RWPE2 (cell line): ENCODE results near the gene LAMTOR4.

Source experiments
- ATAC-seq: fragments of 200-7000 bp; cut with Tn5 transposase; 3 replicates; pipeline ENCODE4 v1.9.1; 2021; ENCODE audit warnings: low read depth
- DNase-seq: peaks from one replicate; pipeline ENCODE4 v3.0.0-alpha.2; 2020; ENCODE audit warnings: low spot score
- H3K27ac ChIP-seq: fragments of 450-650 bp; 2 replicates; pipeline ENCODE4 v1.5.1; 2017; ENCODE audit warnings: mild to moderate bottlenecking; ENCODE audit not compliant: poor library complexity, severe bottlenecking
- H3K27me3 ChIP-seq: fragments of 250-450 bp; sonication (Bioruptor Pico); 2 replicates; pipeline ENCODE4 v1.5.1; 2021; ENCODE audit warnings: mild to moderate bottlenecking, moderate library complexity; ENCODE audit not compliant: insufficient read depth, poor library complexity, severe bottlenecking
- H3K36me3 ChIP-seq: fragments of 250-450 bp; sonication (Bioruptor Pico); 2 replicates; pipeline ENCODE4 v1.5.1; 2020; ENCODE audit warnings: low read depth, mild to moderate bottlenecking, moderate library complexity
- H3K4me1 ChIP-seq: fragments of 250-450 bp; sonication (Bioruptor Pico); 2 replicates; pipeline ENCODE4 v1.5.1; 2021; ENCODE audit warnings: mild to moderate bottlenecking, moderate library complexity; ENCODE audit not compliant: insufficient read depth, poor library complexity, severe bottlenecking
- H3K4me3 ChIP-seq: fragments of 250-450 bp; sonication (Bioruptor Pico); 2 replicates; pipeline ENCODE4 v1.5.1; 2021; ENCODE audit warnings: mild to moderate bottlenecking, moderate library complexity; ENCODE audit not compliant: severe bottlenecking
- H3K9me3 ChIP-seq: fragments of 250-450 bp; sonication (Bioruptor Pico); 2 replicates; pipeline ENCODE4 v1.5.1; 2021; ENCODE audit warnings: mild to moderate bottlenecking, moderate library complexity; ENCODE audit not compliant: severe bottlenecking
- CTCF ChIP-seq: fragments of 450-650 bp; IDR thresholded peaks from one replicate; pipeline ENCODE4 v1.5.1; 2017; ENCODE audit warnings: mild to moderate bottlenecking, moderate library complexity; ENCODE audit not compliant: poor library complexity, severe bottlenecking

Gene LAMTOR4

GRCh38 chr7:100124301-100125230 is 24.2 kb upstream of the LAMTOR4 start:
- DNase-seq = no peak
- Histone ChIP-seq H3K4me3 (no peak overlapping the region), H3K27ac (no peak overlapping the region), H3K27me3 (no peaks in the 10 kb centered on the region), H3K36me3 (no peaks in the 10 kb centered on the region), H3K9me3 (no peaks in the 10 kb centered on the region), H3K4me1 (peaks cover 5% of the 10 kb centered on the region)
- no peak for TF ChIP-seq CTCF
- ATAC-seq = no peak

GRCh38 chr7:100126239-100126930 is 22.3 kb upstream of the LAMTOR4 start:
- H3K9me3 ChIP-seq = no peaks in the 10 kb centered on the region
- DNase-seq (no peak), ATAC-seq (no peak)
- TF ChIP-seq CTCF = no peak
- H3K27me3 ChIP-seq = no peaks in the 10 kb centered on the region
- peaks cover 5% of the 10 kb centered on the region for H3K4me1 ChIP-seq
- H3K27ac ChIP-seq = peak overlapping the region; percentile 89
- H3K4me3 ChIP-seq = peak overlapping the region; percentile 61
- H3K36me3 ChIP-seq = no peaks in the 10 kb centered on the region

GRCh38 chr7:100126931-100127865 is 21.5 kb upstream of the LAMTOR4 start, which contains the start of gene MBLAC1:
Gene MBLAC1 (plus strand): TSS chr7:100126967. CDS start chr7:100127396, 429 bp downstream.
- Histone ChIP-seq H3K4me3 (peak within 1 kb of the TSS; percentile 61), H3K4me1 (peaks cover 5% of the 10 kb centered on the region), H3K27ac (peak within 1 kb of the TSS; percentile 89), H3K36me3 (no peaks in the 10 kb centered on the region), H3K9me3 (no peaks in the 10 kb centered on the region), H3K27me3 (no peaks in the 10 kb centered on the region)
- ATAC-seq (peak; percentile 71), DNase-seq (peak; percentile 88)
- TF ChIP-seq CTCF = no peak

GRCh38 chr7:100127866-100128636 is 20.7 kb upstream of the LAMTOR4 start:
- H3K27ac ChIP-seq = peak overlapping the region; percentile 89
- peak overlapping the region; percentile 61 for H3K4me3 ChIP-seq
- ATAC-seq (peak; percentile 9; the same call in 1 of the 3 replicates), DNase-seq (no peak)
- TF ChIP-seq CTCF = no peak
- H3K4me1 ChIP-seq = peaks cover 5% of the 10 kb centered on the region
- no peaks in the 10 kb centered on the region for H3K27me3 ChIP-seq
- H3K9me3 ChIP-seq = no peaks in the 10 kb centered on the region
- no peaks in the 10 kb centered on the region for H3K36me3 ChIP-seq
